B cell (primary cell): ENCODE data around the gene KPNA4. TPM values are rescaled to one million over a fixed set of nuclear protein-coding genes. Genes with fewer than 3 reads are reported as not detected.

ENCODE experiments used
- ATAC-seq: fragments of 200-7000 bp; cut with Tn5 transposase; one replicate; pipeline ENCODE4 v1.10.0; 2021; ENCODE audit warnings: low read depth, mild to moderate bottlenecking, moderate number of reproducible peaks, moderate library complexity
- CTCF ChIA-PET: fragments of 350-600 bp; sonication (Branson Sonifier 250); formaldehyde crosslinking; loops from one replicate; lab custom pipeline; 2021; ENCODE audit warnings: antibody characterized with exemption, inconsistent platforms; lab: Charles Lee
- POLR2A ChIA-PET: fragments of 350-600 bp; sonication (Branson Sonifier 250); formaldehyde crosslinking; loops from one replicate; lab custom pipeline; 2021; ENCODE audit warnings: antibody characterized with exemption; lab: Charles Lee
- DNase-seq: peaks from one replicate; pipeline ENCODE4 v3.0.0; 2013
- H2AFZ ChIP-seq: 2 replicates; pipeline ENCODE4 v1.6.1; 2012; ENCODE audit warnings: mild to moderate bottlenecking, low read depth, low read length; ENCODE audit not compliant: insufficient read depth, poor library complexity, severe bottlenecking
- H3K27ac ChIP-seq, 2 donors: 1 replicate in 1 of 2; 2 replicates in 1 of 2; pipeline ENCODE4 v1.5.1; 2012 to 2013; ENCODE audit warnings: low read length in 2 of 2, mild to moderate bottlenecking in 2 of 2, moderate library complexity in 1 of 2
- H3K27me3 ChIP-seq, 4 experiments: fragments of 200-600 bp in 1 of 4; sonication (generic) in 1 of 4; replicated peaks in 1 of 4; 1 replicate in 2 of 4; 2 replicates in 2 of 4; pipeline versions ENCODE4 v1.6.1 to v1.7.0; 2013 to 2016; ENCODE audit warnings: low read length in 3 of 4, mild to moderate bottlenecking in 2 of 4, mixed read lengths in 1 of 4, moderate library complexity in 1 of 4; ENCODE audit not compliant: insufficient read depth in 4 of 4, control insufficient read depth in 3 of 4; ENCODE audit errors: control extremely low read depth in 1 of 4
- H3K36me3 ChIP-seq, 2 experiments: replicated peaks in 1 of 2; 1 replicate in 1 of 2; 2 replicates in 1 of 2; pipeline versions ENCODE4 v1.6.1 to v1.7.1; 2013; ENCODE audit warnings: low read length in 1 of 2; ENCODE audit not compliant: insufficient read depth in 2 of 2, control insufficient read depth in 1 of 2; ENCODE audit errors: control extremely low read depth in 1 of 2, extremely low read depth in 1 of 2
- H3K4me1 ChIP-seq, 2 donors: fragments of 200-600 bp in 1 of 2; sonication (generic) in 1 of 2; 1 replicate in 1 of 2; 2 replicates in 1 of 2; pipeline versions ENCODE4 v1.5.1 to v1.6.1; 2013 to 2017; ENCODE audit warnings: low read length in 2 of 2; ENCODE audit not compliant: control insufficient read depth in 2 of 2, insufficient read depth in 2 of 2
- H3K4me2 ChIP-seq: replicated peaks from 2 replicates; pipeline ENCODE3; 2012; ENCODE audit warnings: mild to moderate bottlenecking, low read depth, low read length; ENCODE audit not compliant: poor library complexity, severe bottlenecking
- H3K4me3 ChIP-seq, 5 experiments: fragments of 200-600 bp in 1 of 5; sonication (generic) in 1 of 5; 1 replicate in 3 of 5; 2 replicates in 2 of 5; pipeline versions ENCODE4 v1.5.1 to v1.7.0; 2011 to 2016; ENCODE audit warnings: low read length in 4 of 5, mild to moderate bottlenecking in 4 of 5, low read depth in 2 of 5, control low read depth in 1 of 5, moderate library complexity in 1 of 5; ENCODE audit not compliant: insufficient read depth in 1 of 5; ENCODE audit errors: control extremely low read depth in 1 of 5, extremely low read depth in 1 of 5
- H3K79me2 ChIP-seq: fragments of 200-600 bp; sonication (generic); one replicate; pipeline ENCODE4 v1.6.0; 2016; ENCODE audit warnings: low read length; ENCODE audit not compliant: control insufficient read depth, insufficient read depth
- H3K9ac ChIP-seq: fragments of 200-600 bp; sonication (generic); 2 replicates; pipeline ENCODE4 v1.6.1; 2017; ENCODE audit warnings: mild to moderate bottlenecking, low read length, moderate library complexity
- H3K9me3 ChIP-seq, 3 donors: one replicate each; pipeline versions ENCODE4 v1.6.1 to v1.7.1; 2013; ENCODE audit warnings: low read length in 2 of 3; ENCODE audit not compliant: control insufficient read depth in 2 of 3, insufficient read depth in 1 of 3; ENCODE audit errors: control extremely low read depth in 1 of 3
- H4K20me1 ChIP-seq: 2 replicates; pipeline ENCODE4 v1.6.0; 2012; ENCODE audit warnings: mild to moderate bottlenecking, low read length; ENCODE audit not compliant: insufficient read depth, control insufficient read depth, poor library complexity, severe bottlenecking
- H3K27ac Mint-ChIP-seq: one replicate; pipeline ENCODE4 v1.8.0; 2021; ENCODE audit warnings: mixed read lengths
- H3K27me3 Mint-ChIP-seq: one replicate; pipeline ENCODE4 v1.8.0; 2021; ENCODE audit warnings: mixed read lengths
- H3K4me1 Mint-ChIP-seq: one replicate; pipeline ENCODE4 v1.8.0; 2021; ENCODE audit warnings: mixed read lengths
- H3K4me3 Mint-ChIP-seq: one replicate; pipeline ENCODE4 v1.8.0; 2021; ENCODE audit warnings: mixed read lengths
- H3K9me3 Mint-ChIP-seq: one replicate; pipeline ENCODE4 v1.8.0; 2022; ENCODE audit warnings: mixed read lengths; ENCODE audit not compliant: insufficient read depth
- EZH2 ChIP-seq: IDR thresholded peaks from 2 replicates; pipeline ENCODE4 v1.6.1; 2012; ENCODE audit warnings: borderline replicate concordance, low read depth, mild to moderate bottlenecking, moderate library complexity, low read length; ENCODE audit not compliant: insufficient read depth, poor library complexity, severe bottlenecking
- WGBS: methylation state at CpG from one replicate; pipeline ENCODE4 v1.1.5; 2013; ENCODE audit warnings: missing lambda C conversion rate; ENCODE audit not compliant: insufficient coverage; 5-methylcytosine and 5-hydroxymethylcytosine counted together
- intact Hi-C: fragments of 100-400 bp; cut with micrococcal nuclease; formaldehyde crosslinking; loops from one replicate; pipeline ENCODE4 v1.10.0; 2022
- polyA plus RNA-seq: library from polyadenylated mRNA; depleted of rRNA; stranded (reverse); fragments of >200 nt; gene quantifications from 2 replicates; pipeline ENCODE4 v1.2.3, GENCODE V29; 2012
- total RNA-seq, 2 donors: library from RNA; stranded (reverse); fragments of 120-200 nt in 1 of 2; gene quantifications; 1 replicate in 1 of 2; 2 replicates in 1 of 2; pipeline versions ENCODE4 v1.2.3 to v1.2.4, GENCODE V29; 2013 to 2022
- TF ChIP-seq, protein P1 (sequence below): fragments of 200-600 bp; IDR thresholded peaks from one replicate; pipeline ENCODE4 v1.8.0; 2022; ENCODE audit warnings: antibody characterized with exemption, mild to moderate bottlenecking

KPNA4 gene
- total and polyA plus RNA-seq, 2 donors (not counting 1 experiment from before 2014, with no cell fraction given): 9.6 to 55.1 TPM

DNA sequence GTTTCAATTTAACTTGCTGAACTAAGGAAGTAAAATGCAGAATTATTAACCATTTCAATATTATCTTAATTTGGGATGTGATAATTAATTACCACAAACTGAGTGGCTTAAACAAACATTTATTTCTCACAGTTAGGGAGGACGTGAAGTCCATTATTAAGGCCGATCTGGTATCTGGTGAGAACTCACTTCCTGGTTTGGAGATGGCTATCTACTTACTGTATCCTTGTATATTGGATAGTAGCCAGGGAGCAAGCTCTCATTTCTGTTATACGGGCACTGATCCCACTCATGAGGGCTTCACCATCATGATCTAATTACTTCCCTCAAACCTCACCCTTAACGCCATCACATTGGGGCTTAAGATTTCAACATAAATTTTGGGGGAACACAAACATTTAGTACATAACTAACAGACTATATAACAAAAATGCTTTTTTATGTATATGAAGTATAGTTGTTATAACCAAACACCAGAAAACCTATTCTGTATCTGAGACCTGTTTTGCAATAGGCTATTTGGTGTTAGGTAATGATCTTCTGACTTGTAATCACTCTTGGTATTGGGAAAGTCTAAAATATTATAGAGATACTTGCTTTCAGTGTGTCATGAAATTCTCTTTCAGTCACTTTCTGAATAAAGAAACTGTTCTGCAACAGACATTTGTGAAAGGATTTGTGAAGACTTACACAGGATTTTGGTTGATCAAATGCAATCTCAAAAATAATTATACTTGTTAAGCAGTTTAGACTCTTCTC lies 4.7 kb upstream of the KPNA4 start:
- Mint-ChIP-seq H3K4me3 (no peak overlapping the region), H3K4me1 (peaks cover 19% of the 10 kb centered on the region), H3K27ac (no peak overlapping the region), H3K9me3 (peaks cover 2% of the 10 kb centered on the region), H3K27me3 (no peaks in the 10 kb centered on the region)
- H3K4me1 ChIP-seq: peaks cover 9 to 10% of the 10 kb centered on the region in 2 donors
- no peak overlapping the region for H2AFZ ChIP-seq
- TF ChIP-seq, protein P1, sequence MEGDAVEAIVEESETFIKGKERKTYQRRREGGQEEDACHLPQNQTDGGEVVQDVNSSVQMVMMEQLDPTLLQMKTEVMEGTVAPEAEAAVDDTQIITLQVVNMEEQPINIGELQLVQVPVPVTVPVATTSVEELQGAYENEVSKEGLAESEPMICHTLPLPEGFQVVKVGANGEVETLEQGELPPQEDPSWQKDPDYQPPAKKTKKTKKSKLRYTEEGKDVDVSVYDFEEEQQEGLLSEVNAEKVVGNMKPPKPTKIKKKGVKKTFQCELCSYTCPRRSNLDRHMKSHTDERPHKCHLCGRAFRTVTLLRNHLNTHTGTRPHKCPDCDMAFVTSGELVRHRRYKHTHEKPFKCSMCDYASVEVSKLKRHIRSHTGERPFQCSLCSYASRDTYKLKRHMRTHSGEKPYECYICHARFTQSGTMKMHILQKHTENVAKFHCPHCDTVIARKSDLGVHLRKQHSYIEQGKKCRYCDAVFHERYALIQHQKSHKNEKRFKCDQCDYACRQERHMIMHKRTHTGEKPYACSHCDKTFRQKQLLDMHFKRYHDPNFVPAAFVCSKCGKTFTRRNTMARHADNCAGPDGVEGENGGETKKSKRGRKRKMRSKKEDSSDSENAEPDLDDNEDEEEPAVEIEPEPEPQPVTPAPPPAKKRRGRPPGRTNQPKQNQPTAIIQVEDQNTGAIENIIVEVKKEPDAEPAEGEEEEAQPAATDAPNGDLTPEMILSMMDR: no peak
- TF ChIP-seq EZH2: no peak
- H3K4me3 ChIP-seq: no peak overlapping the region
- H4K20me1 ChIP-seq: no peaks in the 10 kb centered on the region
- ChIA-PET POLR2A (no interaction called here), CTCF (no interaction called here)
- no peak overlapping the region for H3K9ac ChIP-seq
- intact Hi-C loops: loop anchor here (10.0 kb wide), 1 partner anchor 1925 kb away; the partner anchor contains the start of gene GFM1
- no peak overlapping the region for H3K4me2 ChIP-seq
- DNase-seq (no peak), ATAC-seq (no peak)
- H3K9me3 ChIP-seq: peaks cover 0 to 16% (median 0%) of the 10 kb centered on the region in 3 donors
- no peaks in the 10 kb centered on the region for H3K27me3 ChIP-seq
- H3K27ac ChIP-seq: no peak overlapping the region
- peaks cover 4% of the 10 kb centered on the region for H3K79me2 ChIP-seq
- no CpG with 5 or more reads among the region's 4 CpGs for WGBS
- H3K36me3 ChIP-seq: no peaks in the 10 kb centered on the region

DNA sequence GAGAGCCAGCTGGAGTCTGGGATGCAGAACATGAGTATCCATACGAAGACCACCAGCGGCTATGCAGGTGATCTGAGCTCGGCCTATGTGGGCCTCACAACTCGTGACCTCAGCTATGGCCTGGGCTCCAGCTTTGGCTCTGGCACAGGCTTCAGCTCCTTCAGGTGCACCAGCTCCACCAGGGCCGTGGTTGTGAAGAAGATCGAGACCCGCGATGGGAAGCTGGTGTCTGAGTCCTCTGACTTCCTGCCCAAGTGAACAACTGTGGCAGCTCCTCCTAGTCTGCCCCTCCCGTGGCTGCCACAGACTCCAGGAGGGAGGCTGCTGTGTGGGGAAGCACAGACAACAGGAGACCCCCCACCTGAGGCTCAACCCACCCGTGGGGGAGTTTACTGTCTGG lies 3.6 kb upstream of the KPNA4 start:
- peaks cover 11% of the 10 kb centered on the region for H3K79me2 ChIP-seq
- H3K9me3 ChIP-seq: peaks cover 0 to 10% (median 0%) of the 10 kb centered on the region in 3 donors
- no peak overlapping the region for H3K4me2 ChIP-seq
- no peak overlapping the region for H3K4me3 Mint-ChIP-seq
- H2AFZ ChIP-seq: no peak overlapping the region
- H4K20me1 ChIP-seq: peaks cover 5% of the 10 kb centered on the region
- peaks cover 2% of the 10 kb centered on the region for H3K9me3 Mint-ChIP-seq
- 79% methylated on average over 7 of the region's 10 CpGs for WGBS
- no peaks in the 10 kb centered on the region for H3K36me3 ChIP-seq
- TF ChIP-seq EZH2: no peak
- TF ChIP-seq, protein P1: no peak
- no peak overlapping the region for H3K27ac Mint-ChIP-seq
- peaks cover 14 to 15% of the 10 kb centered on the region in 2 donors for H3K4me1 ChIP-seq
- POLR2A ChIA-PET: no interaction called here
- no peaks in the 10 kb centered on the region for H3K27me3 Mint-ChIP-seq
- H3K27me3 ChIP-seq: no peaks in the 10 kb centered on the region
- intact Hi-C loops: loop anchor here (10.0 kb wide), 1 partner anchor 1924 kb away; the partner anchor contains the start of gene GFM1
- ATAC-seq (no peak), DNase-seq (no peak)
- H3K4me1 Mint-ChIP-seq: peaks cover 25% of the 10 kb centered on the region
- CTCF ChIA-PET: no interaction called here
- no peak overlapping the region for H3K27ac ChIP-seq
- H3K4me3 ChIP-seq: no peak overlapping the region
- H3K9ac ChIP-seq: no peak overlapping the region
